Suprapubic skin (tissue), 4 donors: ENCODE measurements around the gene PRR20G. TPM values are rescaled to one million over a fixed set of nuclear protein-coding genes. Genes with fewer than 3 reads are reported as not detected.

Experiments used
- DNase-seq, 2 donors: peaks; one replicate each; pipeline ENCODE4 v3.0.0-alpha.2; 2019; ENCODE audit warnings: low spot score in 2 of 2
- H3K27ac ChIP-seq: fragments of 200-600 bp; sonication (generic); one replicate; pipeline ENCODE4 v1.5.1; 2019
- H3K27me3 ChIP-seq: fragments of 200-600 bp; sonication (generic); one replicate; pipeline ENCODE4 v1.5.1; 2019
- H3K36me3 ChIP-seq: fragments of 200-600 bp; sonication (generic); one replicate; pipeline ENCODE4 v1.5.1; 2019
- H3K4me1 ChIP-seq: fragments of 200-600 bp; sonication (generic); one replicate; pipeline ENCODE4 v1.5.1; 2019
- H3K4me3 ChIP-seq: fragments of 200-600 bp; sonication (generic); one replicate; pipeline ENCODE4 v1.5.1; 2019; ENCODE audit warnings: mild to moderate bottlenecking
- H3K9me3 ChIP-seq: fragments of 200-600 bp; sonication (generic); one replicate; pipeline ENCODE4 v1.5.1; 2019
- EP300 ChIP-seq: sonication (generic); formaldehyde crosslinking; IDR thresholded peaks from one replicate; pipeline ENCODE4 v1.6.1; 2017; ENCODE audit warnings: antibody characterized with exemption
- POLR2A ChIP-seq, 2 donors: fragments of 450-650 bp; IDR thresholded peaks; one replicate each; pipeline ENCODE4 v1.6.1; 2017; ENCODE audit warnings: antibody characterized with exemption in 2 of 2, mild to moderate bottlenecking in 2 of 2, moderate library complexity in 2 of 2
- POLR2AphosphoS5 ChIP-seq, 3 donors: sonication (generic); formaldehyde crosslinking; IDR thresholded peaks; one replicate each; pipeline ENCODE4 v1.6.1; 2017; ENCODE audit warnings: antibody characterized with exemption in 3 of 3
- WGBS: methylation state at CpG from one replicate; pipeline ENCODE4 v1.1.5; 2018; 5-methylcytosine and 5-hydroxymethylcytosine counted together
- total RNA-seq, 4 donors: library from RNA; depleted of rRNA; stranded (reverse); fragments of >200 nt; gene quantifications; one replicate each; pipeline ENCODE4 v1.1.0, GENCODE V29; 2016
- TF ChIP-seq, protein P1 (sequence below), 2 donors: fragments of 200-600 bp in 1 of 2; fragments of 450-650 bp in 1 of 2; sonication (generic) in 1 of 2; IDR thresholded peaks; one replicate each; pipeline ENCODE4 v1.5.1; 2016 to 2019; ENCODE audit warnings: antibody characterized with exemption in 2 of 2, mild to moderate bottlenecking in 1 of 2, moderate library complexity in 1 of 2

Gene PRR20G
- total RNA-seq, 4 donors from 2014 or later: not detected

GRCh38 chr3:127307112-127307835, 19.4 kb upstream of the PRR20G start:
- no peak for DNase-seq
- Histone ChIP-seq H3K27ac (no peak overlapping the region), H3K4me1 (peaks cover 13% of the 10 kb centered on the region), H3K36me3 (no peaks in the 10 kb centered on the region), H3K9me3 (no peaks in the 10 kb centered on the region), H3K27me3 (peaks cover 13% of the 10 kb centered on the region), H3K4me3 (no peak overlapping the region)
- WGBS: 66% methylated on average over 8 of the region's 10 CpGs
- TF ChIP-seq POLR2A (IDR thresholded peaks at IDR 0.05): no peak
- TF ChIP-seq, protein P1, sequence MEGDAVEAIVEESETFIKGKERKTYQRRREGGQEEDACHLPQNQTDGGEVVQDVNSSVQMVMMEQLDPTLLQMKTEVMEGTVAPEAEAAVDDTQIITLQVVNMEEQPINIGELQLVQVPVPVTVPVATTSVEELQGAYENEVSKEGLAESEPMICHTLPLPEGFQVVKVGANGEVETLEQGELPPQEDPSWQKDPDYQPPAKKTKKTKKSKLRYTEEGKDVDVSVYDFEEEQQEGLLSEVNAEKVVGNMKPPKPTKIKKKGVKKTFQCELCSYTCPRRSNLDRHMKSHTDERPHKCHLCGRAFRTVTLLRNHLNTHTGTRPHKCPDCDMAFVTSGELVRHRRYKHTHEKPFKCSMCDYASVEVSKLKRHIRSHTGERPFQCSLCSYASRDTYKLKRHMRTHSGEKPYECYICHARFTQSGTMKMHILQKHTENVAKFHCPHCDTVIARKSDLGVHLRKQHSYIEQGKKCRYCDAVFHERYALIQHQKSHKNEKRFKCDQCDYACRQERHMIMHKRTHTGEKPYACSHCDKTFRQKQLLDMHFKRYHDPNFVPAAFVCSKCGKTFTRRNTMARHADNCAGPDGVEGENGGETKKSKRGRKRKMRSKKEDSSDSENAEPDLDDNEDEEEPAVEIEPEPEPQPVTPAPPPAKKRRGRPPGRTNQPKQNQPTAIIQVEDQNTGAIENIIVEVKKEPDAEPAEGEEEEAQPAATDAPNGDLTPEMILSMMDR (IDR thresholded peaks at IDR 0.05): no peak

DNA sequence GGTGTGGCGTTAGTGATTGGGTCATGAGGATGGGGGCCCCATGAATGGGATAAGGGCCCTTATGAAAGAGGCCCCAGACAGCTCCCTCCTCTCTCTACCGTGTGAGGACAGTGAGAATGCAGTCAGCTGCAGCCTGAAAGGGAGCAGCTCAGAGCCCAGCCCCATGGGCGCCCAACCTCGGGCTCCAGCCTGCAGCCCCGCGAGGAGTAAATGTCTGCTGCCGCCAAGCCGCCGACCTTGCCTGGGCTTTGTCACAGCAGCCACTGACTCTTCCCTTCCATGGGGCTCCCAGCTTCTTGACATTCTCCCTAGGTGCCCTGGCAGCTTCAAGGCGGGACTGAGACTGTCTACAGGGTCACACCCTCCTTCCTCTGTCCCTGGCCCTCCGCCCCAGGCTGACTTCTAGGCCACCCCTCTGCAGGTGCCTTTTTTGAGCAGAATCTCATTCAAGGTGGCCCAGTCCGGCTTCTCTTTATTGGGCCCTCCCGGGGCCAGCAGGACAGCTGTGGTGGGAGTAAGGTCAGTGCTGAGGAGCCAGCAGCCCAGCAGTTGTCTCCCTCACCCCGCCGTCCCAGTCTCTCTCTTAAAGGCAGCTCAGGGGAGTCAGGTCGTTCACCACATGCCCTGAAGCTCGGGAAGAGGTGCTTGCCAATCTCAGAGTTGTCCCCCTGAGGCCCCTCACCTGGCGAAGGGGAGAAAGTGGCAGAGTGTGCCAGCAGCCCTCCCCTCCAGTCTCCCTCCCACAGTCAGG, 18.7 kb upstream of the PRR20G start:
- Histone ChIP-seq H3K4me3 (no peak overlapping the region), H3K4me1 (peaks cover 13% of the 10 kb centered on the region), H3K9me3 (no peaks in the 10 kb centered on the region), H3K36me3 (no peaks in the 10 kb centered on the region), H3K27ac (no peak overlapping the region), H3K27me3 (peaks cover 13% of the 10 kb centered on the region)
- 60% methylated on average over 1 of the region's 18 CpGs for WGBS
- TF ChIP-seq EP300 (no peak), POLR2AphosphoS5 (IDR thresholded peaks at IDR 0.05) (no peak), POLR2A (IDR thresholded peaks at IDR 0.05) (no peak)
- TF ChIP-seq, protein P1 (IDR thresholded peaks at IDR 0.05): no peak
- DNase-seq: no peak

DNA sequence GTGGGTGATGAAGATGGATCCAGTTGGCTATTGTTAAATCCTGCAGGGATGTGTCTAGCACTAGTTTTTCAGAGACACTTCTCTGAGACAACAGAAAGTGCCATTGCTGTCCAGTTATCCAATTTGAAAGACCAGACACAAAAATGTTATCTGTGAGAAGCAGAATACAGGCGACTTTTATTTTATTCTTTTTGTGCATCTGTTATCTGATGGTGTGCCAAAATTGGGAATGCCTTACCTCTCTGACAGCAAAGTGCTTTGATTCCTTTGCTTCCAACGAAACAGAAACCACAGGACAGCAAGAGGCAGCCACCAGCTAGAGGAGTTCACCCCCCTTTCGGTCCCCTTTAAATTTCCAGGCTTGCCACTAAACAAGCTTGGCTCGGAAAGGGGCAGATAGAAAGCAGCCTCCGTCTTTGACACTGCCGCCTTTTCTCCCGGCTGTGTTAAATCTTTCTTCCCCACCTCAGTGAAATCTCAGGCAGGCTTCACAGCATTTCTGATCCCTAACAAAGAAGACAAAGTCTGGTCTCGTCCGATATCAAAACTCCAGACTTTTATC, 17.7 kb upstream of the PRR20G start:
- H3K9me3 ChIP-seq: no peaks in the 10 kb centered on the region
- no peaks in the 10 kb centered on the region for H3K36me3 ChIP-seq
- 68% methylated on average over 9 of the region's 9 CpGs for WGBS
- peaks cover 13% of the 10 kb centered on the region for H3K27me3 ChIP-seq
- H3K4me3 ChIP-seq: no peak overlapping the region
- H3K4me1 ChIP-seq: peaks cover 13% of the 10 kb centered on the region
- DNase-seq: no peak
- no peak overlapping the region for H3K27ac ChIP-seq
- TF ChIP-seq POLR2AphosphoS5 (IDR thresholded peaks at IDR 0.05): no peak

DNA sequence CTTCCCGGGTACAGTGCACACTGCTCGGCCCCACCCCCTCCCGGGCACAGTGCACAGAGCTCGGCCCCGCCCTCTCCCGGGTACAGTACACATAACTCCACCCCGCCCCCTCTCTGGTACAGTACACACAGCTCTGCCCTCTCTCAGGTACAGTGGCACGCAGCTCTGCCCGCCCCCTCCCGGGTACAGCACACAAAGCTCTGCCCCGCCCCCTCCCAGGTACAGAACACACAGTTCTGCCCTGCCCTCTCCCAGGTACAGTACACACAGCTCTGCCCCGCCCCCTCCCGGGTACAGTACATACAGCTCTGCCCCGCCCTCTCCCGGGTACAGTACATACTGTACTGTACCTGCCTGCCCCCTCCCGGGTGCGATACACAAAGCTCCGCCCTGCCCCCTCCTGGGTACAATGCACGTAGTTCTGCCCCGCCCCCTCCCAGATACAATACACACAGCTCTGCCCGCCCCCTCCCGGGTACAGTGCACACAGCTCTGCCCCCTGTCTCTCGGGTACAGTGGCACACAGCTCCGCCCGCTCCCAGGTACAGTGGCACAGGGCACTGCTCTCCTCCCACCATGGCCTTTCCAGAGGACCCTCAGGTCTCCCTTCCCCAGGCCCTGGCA, 16.4 kb upstream of the PRR20G start:
- H3K36me3 ChIP-seq: no peaks in the 10 kb centered on the region
- no peak for TF ChIP-seq POLR2A (IDR thresholded peaks at IDR 0.05)
- TF ChIP-seq, protein P1 (IDR thresholded peaks at IDR 0.05): no peak
- H3K9me3 ChIP-seq: no peaks in the 10 kb centered on the region
- 62% methylated on average over 25 of the region's 25 CpGs for WGBS
- peaks cover 15% of the 10 kb centered on the region for H3K27me3 ChIP-seq
- DNase-seq: no peak
- H3K27ac ChIP-seq: no peak overlapping the region
- H3K4me3 ChIP-seq: no peak overlapping the region
- peaks cover 13% of the 10 kb centered on the region for H3K4me1 ChIP-seq

DNA sequence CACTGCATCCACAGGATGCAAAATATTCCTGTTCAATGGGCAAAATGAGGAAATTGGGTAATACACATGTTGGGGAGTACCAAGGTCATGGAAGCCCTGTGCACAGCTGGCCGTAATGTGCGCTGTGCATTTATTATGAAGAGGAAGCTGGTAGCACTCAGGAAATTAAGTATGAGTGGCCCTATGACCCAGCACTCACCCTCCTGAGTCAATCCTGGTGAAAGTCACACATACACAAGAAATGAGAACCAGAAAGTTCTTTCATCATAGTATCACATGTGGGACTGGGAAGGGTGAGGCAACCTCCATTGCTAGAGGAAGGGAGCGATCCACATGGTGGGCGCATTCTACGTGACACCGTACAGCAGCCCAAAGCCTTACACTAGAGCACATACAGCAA, 11.4 kb upstream of the PRR20G start:
- Histone ChIP-seq H3K9me3 (no peaks in the 10 kb centered on the region), H3K27me3 (peaks cover 8% of the 10 kb centered on the region), H3K36me3 (no peaks in the 10 kb centered on the region), H3K27ac (no peak overlapping the region), H3K4me1 (peaks cover 6% of the 10 kb centered on the region), H3K4me3 (no peak overlapping the region)
- TF ChIP-seq EP300 (no peak), POLR2A (IDR thresholded peaks at IDR 0.05) (no peak), POLR2AphosphoS5 (IDR thresholded peaks at IDR 0.05) (no peak)
- TF ChIP-seq, protein P1 (IDR thresholded peaks at IDR 0.05): no peak
- no peak for DNase-seq
- WGBS: 90% methylated on average over 6 of the region's 6 CpGs
